BJ (cell line): ENCODE measurements around the gene DAB2IP. TPM values are rescaled to one million over a fixed set of nuclear protein-coding genes. Genes with fewer than 3 reads are reported as not detected.

Source experiments
- CTCF ChIA-PET: fragments of 350-600 bp; formaldehyde crosslinking; extraction: SDS; loops from one replicate; lab custom pipeline; 2021; ENCODE audit warnings: antibody characterized with exemption, inconsistent platforms; lab: Yijun Ruan, JAX
- POLR2A ChIA-PET: fragments of 300-600 bp; sonication (Branson Sonifier 250); formaldehyde crosslinking; extraction: SDS; loops from one replicate; lab custom pipeline; 2021; ENCODE audit warnings: antibody characterized with exemption; lab: Charles Lee
- DNase-seq: peaks from one replicate; pipeline ENCODE4 v3.0.0-alpha.2; 2011; ENCODE audit warnings: low read depth
- H3K27me3 ChIP-seq: 2 replicates; pipeline ENCODE4 v1.6.0; 2011; ENCODE audit warnings: low read length; ENCODE audit not compliant: control insufficient read depth, insufficient read depth
- H3K36me3 ChIP-seq: 2 replicates; pipeline ENCODE4 v1.5.1; 2011; ENCODE audit warnings: low read length; ENCODE audit not compliant: control insufficient read depth, insufficient read depth
- H3K4me3 ChIP-seq: 2 replicates; pipeline ENCODE4 v1.5.1; 2011; ENCODE audit warnings: low read depth, mild to moderate bottlenecking, control low read depth, low read length
- CTCF ChIP-seq: IDR thresholded peaks from 2 replicates; pipeline ENCODE4 v1.5.1; 2011; ENCODE audit warnings: low read depth, mild to moderate bottlenecking, control low read depth, inconsistent platforms, low read length, moderate library complexity; ENCODE audit not compliant: insufficient read depth
- polyA plus RNA-seq: library from polyadenylated mRNA; depleted of rRNA; stranded (reverse); fragments of >200 nt; gene quantifications from 2 replicates; pipeline ENCODE4 v1.2.3, GENCODE V29; 2011; rRNA removed

The DAB2IP gene
- polyA plus RNA-seq, 1 experiment = 38.1 TPM

- H3K27me3 ChIP-seq = no peaks in the 10 kb centered on the region
- DNase-seq = no peak
- H3K36me3 ChIP-seq = no peaks in the 10 kb centered on the region
- CTCF ChIA-PET = no interaction called here
- no peak for TF ChIP-seq CTCF
- POLR2A ChIA-PET = no interaction called here
- no peak overlapping the region for H3K4me3 ChIP-seq
Observed at GRCh38 chr9:121830441-121831140, 179.2 kb downstream of the DAB2IP start.

- ChIA-PET CTCF (no interaction called here), POLR2A (no interaction called here)
Observed at GRCh38 chr9:121831869-121832268, 180.4 kb downstream of the DAB2IP start.

GRCh38 chr9:121833061-121833460 lies 181.6 kb downstream of the DAB2IP start:
- Histone ChIP-seq H3K27me3 (no peaks in the 10 kb centered on the region), H3K4me3 (no peak overlapping the region), H3K36me3 (no peaks in the 10 kb centered on the region)
- ChIA-PET CTCF (no interaction called here), POLR2A (no interaction called here)
- no peak for DNase-seq
- TF ChIP-seq CTCF = no peak

More at GRCh38 chr9:121831869-121832268, 180.4 kb downstream of the DAB2IP start:
- H3K27me3 ChIP-seq = no peaks in the 10 kb centered on the region
- H3K36me3 ChIP-seq = no peaks in the 10 kb centered on the region
- TF ChIP-seq CTCF = no peak
- no peak for DNase-seq
- no peak overlapping the region for H3K4me3 ChIP-seq

Other genes starting within 250 kb of the DAB2IP start
- gene GGTA1, start 151.8 kb upstream of the DAB2IP start, polyA plus RNA-seq = not detected in 2 replicates